GM23338 (cell line): ENCODE data around the gene GALNT14.

Source experiments
- EZH2phosphoT487 ChIP-seq: fragments of 200-600 bp; sonication (generic); IDR thresholded peaks from one replicate; pipeline ENCODE4 v1.8.1; 2018; ENCODE audit warnings: antibody characterized with exemption; ENCODE audit not compliant: unreplicated experiment
- POLR2AphosphoS5 ChIP-seq: IDR thresholded peaks from 2 replicates; pipeline ENCODE4 v1.6.1; 2016; ENCODE audit warnings: antibody characterized with exemption, low read depth
- TF ChIP-seq, protein P1 (sequence below), 2 experiments: fragments of 200-600 bp in 1 of 2; sonication (generic) in 1 of 2; conservative IDR thresholded peaks; 2 replicates each; pipeline versions ENCODE4 v1.5.1 to v1.6.1; 2016 to 2017; ENCODE audit warnings: antibody characterized with exemption in 2 of 2, low read depth in 2 of 2, mild to moderate bottlenecking in 2 of 2, moderate library complexity in 1 of 2

DNA sequence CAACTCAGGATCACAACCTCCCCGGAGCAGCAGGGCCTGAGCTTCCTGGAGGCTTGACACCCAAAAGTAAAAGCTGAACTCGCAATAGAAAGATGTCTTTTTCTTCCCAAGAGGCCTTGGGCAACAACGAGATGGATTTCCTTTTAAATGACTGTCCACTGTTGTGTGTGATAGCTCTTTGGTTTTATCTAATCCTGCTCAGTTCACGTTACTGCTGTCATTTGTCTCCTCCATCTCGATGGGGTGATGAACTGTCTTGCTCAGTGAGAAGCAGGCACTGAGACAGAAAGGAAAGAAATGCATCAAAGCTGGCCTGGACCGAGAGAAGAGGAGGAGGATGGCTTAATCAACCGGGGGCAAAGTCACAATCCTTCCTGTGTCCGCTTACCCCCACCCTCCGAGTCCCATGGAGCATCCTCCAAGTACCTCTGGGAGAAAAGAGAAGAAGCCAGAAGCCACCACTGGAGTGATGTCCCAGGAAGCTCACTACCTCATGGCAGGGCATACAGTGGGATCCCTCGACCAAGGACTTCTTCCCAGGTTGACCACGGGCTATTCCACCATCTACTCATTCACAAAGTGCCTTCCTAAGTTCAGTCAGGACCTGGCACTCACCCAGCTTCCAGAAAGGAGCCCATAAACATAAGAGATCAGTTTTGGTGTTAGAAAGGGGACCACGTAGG, 68.5 kb downstream of the GALNT14 start:
- TF ChIP-seq EZH2phosphoT487 (no peak), POLR2AphosphoS5 (no peak)
- TF ChIP-seq, protein P1, sequence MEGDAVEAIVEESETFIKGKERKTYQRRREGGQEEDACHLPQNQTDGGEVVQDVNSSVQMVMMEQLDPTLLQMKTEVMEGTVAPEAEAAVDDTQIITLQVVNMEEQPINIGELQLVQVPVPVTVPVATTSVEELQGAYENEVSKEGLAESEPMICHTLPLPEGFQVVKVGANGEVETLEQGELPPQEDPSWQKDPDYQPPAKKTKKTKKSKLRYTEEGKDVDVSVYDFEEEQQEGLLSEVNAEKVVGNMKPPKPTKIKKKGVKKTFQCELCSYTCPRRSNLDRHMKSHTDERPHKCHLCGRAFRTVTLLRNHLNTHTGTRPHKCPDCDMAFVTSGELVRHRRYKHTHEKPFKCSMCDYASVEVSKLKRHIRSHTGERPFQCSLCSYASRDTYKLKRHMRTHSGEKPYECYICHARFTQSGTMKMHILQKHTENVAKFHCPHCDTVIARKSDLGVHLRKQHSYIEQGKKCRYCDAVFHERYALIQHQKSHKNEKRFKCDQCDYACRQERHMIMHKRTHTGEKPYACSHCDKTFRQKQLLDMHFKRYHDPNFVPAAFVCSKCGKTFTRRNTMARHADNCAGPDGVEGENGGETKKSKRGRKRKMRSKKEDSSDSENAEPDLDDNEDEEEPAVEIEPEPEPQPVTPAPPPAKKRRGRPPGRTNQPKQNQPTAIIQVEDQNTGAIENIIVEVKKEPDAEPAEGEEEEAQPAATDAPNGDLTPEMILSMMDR (conservative IDR thresholded peaks at IDR 0.05; ENCODE audit: low read depth in 2 of 2) = no peak
